Transverse colon (tissue), 1 donor: ENCODE data around the gene ERC2.

Experiments used
- EP300 ChIP-seq: sonication (generic); formaldehyde crosslinking; IDR thresholded peaks from one replicate; pipeline ENCODE4 v1.6.1; 2017; ENCODE audit warnings: antibody characterized with exemption, low read depth
- POLR2A ChIP-seq: fragments of 450-650 bp; IDR thresholded peaks from one replicate; pipeline ENCODE4 v1.6.1; 2016; ENCODE audit warnings: antibody characterized with exemption, mild to moderate bottlenecking, moderate library complexity

GRCh38 chr3:55643283-55643682 lies 825.0 kb downstream of the ERC2 start:
- TF ChIP-seq EP300 (no peak), POLR2A (no peak)
